ENCODE measurements around the gene MS4A10.

The MS4A10 gene

DNA sequence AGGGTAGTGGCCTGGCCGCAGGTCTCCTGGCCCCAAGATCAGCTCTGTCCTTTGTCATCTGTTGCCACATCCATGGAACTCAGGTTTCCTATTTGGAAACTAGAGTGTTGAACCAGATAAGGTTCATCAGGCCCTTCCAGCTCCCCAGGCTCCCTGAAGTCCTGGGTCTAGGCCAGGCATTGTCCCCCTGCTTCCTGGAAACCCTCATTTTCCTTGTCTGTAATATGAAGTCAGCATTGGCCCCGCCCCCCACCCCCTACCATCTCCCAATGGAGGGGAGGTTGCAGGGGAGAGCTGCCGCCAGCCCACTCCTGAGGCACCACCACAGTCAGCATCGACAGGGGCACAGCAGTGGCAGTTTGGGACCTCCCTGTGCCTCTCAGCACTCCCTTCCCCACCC lies 9.0 kb upstream of the MS4A10 start:
- Histone ChIP-seq H3K9ac (ENCODE audit: low read depth, low read length) (no peak overlapping the region), H3K4me3 (ENCODE audit: low read depth, low read length) (no peak overlapping the region), H3K27me3 (ENCODE audit: control insufficient read depth, insufficient read depth, low read length) (no peaks in the 10 kb centered on the region), H3K36me3 (ENCODE audit: control insufficient read depth, insufficient read depth, low read length) (no peaks in the 10 kb centered on the region), H3K9me3 (ENCODE audit: control insufficient read depth, insufficient read depth, low read length) (no peaks in the 10 kb centered on the region; the same call in 1 of the 2 replicates), H3K4me1 (ENCODE audit: control insufficient read depth, insufficient read depth, low read length) (no peaks in the 10 kb centered on the region), H3K27ac (ENCODE audit: low read depth, low read length) (no peak overlapping the region)

DNA sequence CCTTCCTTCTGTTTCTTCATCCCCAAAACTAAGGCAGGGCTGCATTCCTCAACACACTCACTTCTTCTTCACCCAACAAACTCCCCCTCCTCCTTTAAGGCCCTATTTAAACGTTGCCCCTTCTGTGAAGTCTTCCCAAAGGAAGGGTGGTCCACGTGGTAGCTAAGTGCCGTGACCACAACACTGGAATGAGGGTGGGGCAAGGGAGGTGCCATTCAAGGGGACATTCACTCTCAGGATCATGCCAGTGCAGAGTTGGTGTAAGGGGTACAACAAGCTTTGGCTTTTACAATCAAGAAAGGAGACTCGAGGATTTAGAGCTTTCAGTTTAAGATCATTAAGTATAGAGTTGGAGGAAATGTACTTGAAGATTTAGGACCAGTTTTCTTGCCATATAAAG lies 8.0 kb upstream of the MS4A10 start:
- H3K9me3 ChIP-seq (ENCODE audit: control insufficient read depth, insufficient read depth, low read length), result no peaks in the 10 kb centered on the region; the same call in 1 of the 2 replicates
- no peaks in the 10 kb centered on the region for H3K27me3 ChIP-seq (ENCODE audit: control insufficient read depth, insufficient read depth, low read length)
- H3K36me3 ChIP-seq (ENCODE audit: control insufficient read depth, insufficient read depth, low read length), result no peaks in the 10 kb centered on the region
- H3K9ac ChIP-seq (ENCODE audit: low read depth, low read length), result no peak overlapping the region
- no peaks in the 10 kb centered on the region for H3K4me1 ChIP-seq (ENCODE audit: control insufficient read depth, insufficient read depth, low read length)
- no peak overlapping the region for H3K27ac ChIP-seq (ENCODE audit: low read depth, low read length)
- H3K4me3 ChIP-seq (ENCODE audit: low read depth, low read length), result no peak overlapping the region

DNA sequence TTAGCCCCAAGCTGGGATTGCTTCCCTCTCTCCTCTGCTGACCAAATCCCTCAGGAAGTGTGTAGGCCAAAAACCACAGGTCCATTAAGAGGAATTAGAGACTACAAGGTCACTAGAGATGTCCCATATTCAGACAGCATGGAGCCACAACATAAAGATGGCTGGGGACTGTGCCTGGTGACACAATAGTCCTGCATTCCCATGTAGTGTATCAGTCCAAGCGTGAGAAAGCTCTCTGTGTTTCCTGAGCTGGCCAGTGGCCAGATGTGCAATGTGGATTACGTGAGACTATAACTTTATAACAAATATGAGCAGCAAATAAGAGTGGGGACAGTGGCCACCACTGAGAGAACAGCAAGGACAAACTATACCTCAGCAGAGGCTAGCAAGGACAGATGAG lies 7.6 kb upstream of the MS4A10 start:
- H3K27me3 ChIP-seq (ENCODE audit: control insufficient read depth, insufficient read depth, low read length), result no peaks in the 10 kb centered on the region
- H3K9ac ChIP-seq (ENCODE audit: low read depth, low read length), result no peak overlapping the region
- no peak overlapping the region for H3K27ac ChIP-seq (ENCODE audit: low read depth, low read length)
- H3K36me3 ChIP-seq (ENCODE audit: control insufficient read depth, insufficient read depth, low read length), result no peaks in the 10 kb centered on the region
- H3K4me1 ChIP-seq (ENCODE audit: control insufficient read depth, insufficient read depth, low read length), result no peaks in the 10 kb centered on the region
- no peaks in the 10 kb centered on the region; the same call in 1 of the 2 replicates for H3K9me3 ChIP-seq (ENCODE audit: control insufficient read depth, insufficient read depth, low read length)
- no peak overlapping the region for H3K4me3 ChIP-seq (ENCODE audit: low read depth, low read length)

DNA sequence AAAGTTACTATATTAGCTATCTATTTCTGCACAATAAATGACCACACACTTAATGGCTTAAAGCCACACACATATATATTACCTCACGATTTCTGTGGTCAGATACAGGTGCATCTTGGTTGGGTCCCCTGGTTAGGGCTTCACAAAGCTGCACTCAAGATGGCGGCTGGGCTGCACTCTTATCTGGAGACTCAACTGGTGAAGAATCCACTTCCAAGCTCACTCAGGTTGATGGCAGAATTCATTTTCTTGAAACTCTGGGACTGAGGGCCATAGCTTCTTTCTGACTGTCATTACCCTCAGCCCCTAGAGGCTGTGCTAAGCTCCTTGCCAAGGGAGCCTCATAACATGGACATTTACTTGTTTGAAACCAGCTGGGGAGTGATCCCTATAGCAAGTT lies 5.1 kb upstream of the MS4A10 start:
- Histone ChIP-seq H3K9me3 (ENCODE audit: control insufficient read depth, insufficient read depth, low read length) (no peaks in the 10 kb centered on the region; the same call in 1 of the 2 replicates), H3K27me3 (ENCODE audit: control insufficient read depth, insufficient read depth, low read length) (no peaks in the 10 kb centered on the region), H3K27ac (ENCODE audit: low read depth, low read length) (no peak overlapping the region), H3K4me3 (ENCODE audit: low read depth, low read length) (no peak overlapping the region), H3K4me1 (ENCODE audit: control insufficient read depth, insufficient read depth, low read length) (no peaks in the 10 kb centered on the region), H3K9ac (ENCODE audit: low read depth, low read length) (no peak overlapping the region), H3K36me3 (ENCODE audit: control insufficient read depth, insufficient read depth, low read length) (no peaks in the 10 kb centered on the region)

DNA sequence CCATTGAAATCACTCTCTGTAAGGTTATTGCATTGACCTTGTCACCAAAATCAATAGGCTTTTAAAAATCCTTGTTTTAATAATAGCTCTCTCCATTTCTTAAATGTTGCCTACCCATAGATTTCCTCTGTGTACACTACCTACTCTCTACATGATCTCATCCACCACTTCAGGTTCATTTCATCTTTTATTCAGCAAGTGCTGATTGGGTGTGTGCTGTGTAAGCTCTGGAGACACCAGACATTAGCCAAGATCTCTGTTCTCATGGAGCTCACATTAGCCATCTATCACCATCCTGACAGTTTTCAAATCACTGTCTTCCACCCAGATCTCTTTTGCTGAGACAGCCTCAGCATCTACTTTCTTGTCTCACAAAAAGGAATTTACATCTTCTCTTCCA lies 4.4 kb upstream of the MS4A10 start:
- Histone ChIP-seq H3K36me3 (ENCODE audit: control insufficient read depth, insufficient read depth, low read length) (no peaks in the 10 kb centered on the region), H3K9ac (ENCODE audit: low read depth, low read length) (no peak overlapping the region), H3K4me3 (ENCODE audit: low read depth, low read length) (no peak overlapping the region), H3K9me3 (ENCODE audit: control insufficient read depth, insufficient read depth, low read length) (no peaks in the 10 kb centered on the region; the same call in 1 of the 2 replicates), H3K4me1 (ENCODE audit: control insufficient read depth, insufficient read depth, low read length) (no peaks in the 10 kb centered on the region), H3K27me3 (ENCODE audit: control insufficient read depth, insufficient read depth, low read length) (no peaks in the 10 kb centered on the region), H3K27ac (ENCODE audit: low read depth, low read length) (no peak overlapping the region)

DNA sequence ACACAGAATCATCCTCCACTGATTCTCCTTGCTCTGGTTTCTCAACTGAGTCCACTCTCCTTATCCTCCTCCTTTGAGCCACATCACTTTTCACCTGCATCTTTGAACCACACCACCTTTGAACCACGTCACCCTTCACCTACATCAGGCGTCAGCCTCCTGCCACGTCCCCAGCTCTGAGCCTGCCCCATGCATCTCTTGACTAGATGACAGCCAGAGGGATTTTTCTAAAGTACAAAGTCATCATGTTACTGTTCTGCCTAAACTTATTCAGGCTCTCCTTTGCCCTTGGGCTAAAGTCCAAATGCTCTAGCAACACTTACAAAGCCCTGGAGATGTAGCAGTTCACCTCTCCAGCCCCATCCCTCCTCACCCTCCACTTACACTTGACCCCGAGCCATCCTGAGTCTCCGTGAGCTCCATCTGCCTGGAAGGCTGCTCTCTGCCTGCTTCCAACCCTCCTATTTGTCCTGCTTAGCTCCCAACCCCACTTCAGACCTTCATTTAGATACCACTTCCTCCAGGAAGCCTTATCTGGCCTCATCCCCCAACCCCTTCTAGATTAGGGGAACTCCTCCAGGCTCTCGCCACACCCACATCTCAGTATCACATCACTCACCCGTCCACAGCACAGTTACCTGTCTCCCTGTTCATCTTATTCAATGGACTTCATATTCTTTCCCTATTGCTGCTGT lies 3.7 kb upstream of the MS4A10 start:
- H3K9me3 ChIP-seq (ENCODE audit: control insufficient read depth, insufficient read depth, low read length), result no peaks in the 10 kb centered on the region; the same call in 1 of the 2 replicates

DNA sequence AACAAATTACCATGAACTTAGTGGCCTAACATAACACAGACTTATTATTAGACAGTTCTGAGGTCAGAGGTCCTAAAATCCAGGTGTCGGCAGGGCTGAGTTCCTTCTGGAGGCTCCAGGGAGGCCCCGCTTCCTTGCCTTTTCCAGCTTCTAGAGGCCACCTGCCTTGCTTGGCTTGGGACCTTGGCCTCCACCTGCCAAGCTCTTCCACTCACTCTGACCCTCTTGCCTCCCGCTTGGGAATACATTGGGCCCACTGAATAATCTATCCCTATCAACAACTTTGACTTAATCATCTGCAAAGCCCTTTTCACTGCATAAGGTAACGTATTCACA lies 3.2 kb upstream of the MS4A10 start:
- H3K4me3 ChIP-seq (ENCODE audit: low read depth, low read length), result no peak overlapping the region
- H3K36me3 ChIP-seq (ENCODE audit: control insufficient read depth, insufficient read depth, low read length), result no peaks in the 10 kb centered on the region

More for the DNA sequence above, 3.7 kb upstream of the MS4A10 start:
- Histone ChIP-seq H3K9ac (ENCODE audit: low read depth, low read length) (no peak overlapping the region), H3K36me3 (ENCODE audit: control insufficient read depth, insufficient read depth, low read length) (no peaks in the 10 kb centered on the region), H3K27me3 (ENCODE audit: control insufficient read depth, insufficient read depth, low read length) (no peaks in the 10 kb centered on the region), H3K27ac (ENCODE audit: low read depth, low read length) (no peak overlapping the region), H3K4me3 (ENCODE audit: low read depth, low read length) (no peak overlapping the region), H3K4me1 (ENCODE audit: control insufficient read depth, insufficient read depth, low read length) (no peaks in the 10 kb centered on the region)

DNA sequence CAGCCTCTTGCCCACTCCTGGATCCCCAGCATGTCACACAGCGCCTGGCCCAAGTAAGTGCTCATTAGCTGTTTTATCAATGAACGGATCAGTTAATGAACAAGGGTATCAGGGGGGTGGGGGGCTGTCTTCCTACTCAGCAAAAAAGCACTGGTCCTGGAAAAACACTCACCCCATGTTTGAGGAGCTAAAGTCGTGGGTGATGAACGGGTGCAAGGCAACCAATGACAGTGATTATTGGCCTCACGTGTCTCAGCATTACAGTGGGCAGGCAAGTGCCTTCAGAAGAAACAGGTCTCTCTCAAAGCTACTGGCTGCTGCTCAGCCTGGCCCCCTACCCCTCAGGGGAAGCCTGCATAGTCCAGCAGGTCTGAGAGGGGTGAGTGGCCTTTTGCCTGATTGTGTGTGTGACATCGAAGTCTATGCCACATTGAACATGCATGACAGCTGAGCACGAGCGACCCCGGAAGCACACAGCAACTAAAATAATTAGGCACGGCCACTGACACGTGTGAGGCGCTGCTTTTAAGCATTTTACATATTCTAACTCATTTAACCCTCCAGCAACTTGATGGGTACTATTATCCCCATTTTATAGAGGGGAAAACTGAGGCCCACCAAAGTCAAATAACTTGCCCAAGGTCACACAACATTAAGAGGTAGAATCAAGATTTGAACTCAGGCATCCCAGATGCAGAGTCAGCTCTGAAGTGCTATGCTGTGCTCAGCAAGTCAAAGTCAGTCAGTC lies 2.6 kb upstream of the MS4A10 start:
- no peak overlapping the region for H3K27ac ChIP-seq (ENCODE audit: low read depth, low read length)
- H3K9me3 ChIP-seq (ENCODE audit: control insufficient read depth, insufficient read depth, low read length), result no peaks in the 10 kb centered on the region; the same call in 1 of the 2 replicates
- no peaks in the 10 kb centered on the region for H3K27me3 ChIP-seq (ENCODE audit: control insufficient read depth, insufficient read depth, low read length)

More for the DNA sequence above, 3.2 kb upstream of the MS4A10 start:
- no peaks in the 10 kb centered on the region; the same call in 1 of the 2 replicates for H3K9me3 ChIP-seq (ENCODE audit: control insufficient read depth, insufficient read depth, low read length)
- H3K4me1 ChIP-seq (ENCODE audit: control insufficient read depth, insufficient read depth, low read length), result no peaks in the 10 kb centered on the region
- H3K27me3 ChIP-seq (ENCODE audit: control insufficient read depth, insufficient read depth, low read length), result no peaks in the 10 kb centered on the region
- no peak overlapping the region for H3K9ac ChIP-seq (ENCODE audit: low read depth, low read length)
- H3K27ac ChIP-seq (ENCODE audit: low read depth, low read length), result no peak overlapping the region

DNA sequence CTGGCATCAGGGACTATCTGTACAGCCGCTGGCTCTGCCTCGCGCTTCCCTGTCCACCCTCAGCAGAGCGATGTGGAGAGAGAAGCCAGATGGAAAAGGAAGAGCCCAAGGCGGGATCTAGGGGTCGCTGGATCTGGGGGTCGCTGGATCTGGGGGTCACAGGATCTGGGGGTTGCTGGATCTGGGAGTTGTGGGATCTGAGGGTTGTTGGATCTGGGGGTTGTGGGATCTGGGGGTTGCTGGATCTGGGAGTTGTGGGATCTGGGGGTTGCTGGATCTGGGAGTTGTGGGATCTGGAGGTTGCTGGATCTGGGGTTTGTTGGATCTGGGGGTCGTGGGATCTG lies 2.0 kb upstream of the MS4A10 start:
- no peaks in the 10 kb centered on the region; the same call in 1 of the 2 replicates for H3K9me3 ChIP-seq (ENCODE audit: control insufficient read depth, insufficient read depth, low read length)
- no peak overlapping the region for H3K9ac ChIP-seq (ENCODE audit: low read depth, low read length)
- no peak overlapping the region for H3K4me3 ChIP-seq (ENCODE audit: low read depth, low read length)

More for the DNA sequence above, 2.6 kb upstream of the MS4A10 start:
- Histone ChIP-seq H3K9ac (ENCODE audit: low read depth, low read length) (no peak overlapping the region), H3K4me1 (ENCODE audit: control insufficient read depth, insufficient read depth, low read length) (no peaks in the 10 kb centered on the region), H3K4me3 (ENCODE audit: low read depth, low read length) (no peak overlapping the region), H3K36me3 (ENCODE audit: control insufficient read depth, insufficient read depth, low read length) (no peaks in the 10 kb centered on the region)

DNA sequence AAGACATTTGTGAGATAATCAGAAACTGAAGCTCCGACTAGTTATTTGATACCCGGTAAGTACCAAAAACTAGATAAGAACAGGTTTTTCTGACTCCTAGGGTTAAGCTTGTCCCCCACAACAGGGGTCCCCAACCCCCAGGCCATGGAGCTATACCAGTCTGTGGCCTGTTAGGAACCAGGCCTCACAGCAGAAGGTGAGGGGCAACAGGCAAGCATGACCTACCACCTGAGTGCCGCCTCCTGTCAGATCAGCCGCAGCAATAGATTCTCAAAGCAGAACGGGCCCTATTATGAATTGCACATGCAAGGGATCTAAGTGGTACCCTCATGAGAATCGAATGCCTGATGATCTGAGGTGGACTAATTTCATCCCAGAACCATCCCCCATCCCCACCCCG lies 1.2 kb upstream of the MS4A10 start:
- no peak overlapping the region for H3K9ac ChIP-seq (ENCODE audit: low read depth, low read length)
- no peak overlapping the region for H3K4me3 ChIP-seq (ENCODE audit: low read depth, low read length)
- no peaks in the 10 kb centered on the region for H3K27me3 ChIP-seq (ENCODE audit: control insufficient read depth, insufficient read depth, low read length)
- H3K4me1 ChIP-seq (ENCODE audit: control insufficient read depth, insufficient read depth, low read length), result no peaks in the 10 kb centered on the region
- no peaks in the 10 kb centered on the region for H3K36me3 ChIP-seq (ENCODE audit: control insufficient read depth, insufficient read depth, low read length)
- no peak overlapping the region for H3K27ac ChIP-seq (ENCODE audit: low read depth, low read length)
- no peaks in the 10 kb centered on the region; the same call in 1 of the 2 replicates for H3K9me3 ChIP-seq (ENCODE audit: control insufficient read depth, insufficient read depth, low read length)

More for the DNA sequence above, 2.0 kb upstream of the MS4A10 start:
- Histone ChIP-seq H3K36me3 (ENCODE audit: control insufficient read depth, insufficient read depth, low read length) (no peaks in the 10 kb centered on the region), H3K27ac (ENCODE audit: low read depth, low read length) (no peak overlapping the region), H3K27me3 (ENCODE audit: control insufficient read depth, insufficient read depth, low read length) (no peaks in the 10 kb centered on the region), H3K4me1 (ENCODE audit: control insufficient read depth, insufficient read depth, low read length) (no peaks in the 10 kb centered on the region)

DNA sequence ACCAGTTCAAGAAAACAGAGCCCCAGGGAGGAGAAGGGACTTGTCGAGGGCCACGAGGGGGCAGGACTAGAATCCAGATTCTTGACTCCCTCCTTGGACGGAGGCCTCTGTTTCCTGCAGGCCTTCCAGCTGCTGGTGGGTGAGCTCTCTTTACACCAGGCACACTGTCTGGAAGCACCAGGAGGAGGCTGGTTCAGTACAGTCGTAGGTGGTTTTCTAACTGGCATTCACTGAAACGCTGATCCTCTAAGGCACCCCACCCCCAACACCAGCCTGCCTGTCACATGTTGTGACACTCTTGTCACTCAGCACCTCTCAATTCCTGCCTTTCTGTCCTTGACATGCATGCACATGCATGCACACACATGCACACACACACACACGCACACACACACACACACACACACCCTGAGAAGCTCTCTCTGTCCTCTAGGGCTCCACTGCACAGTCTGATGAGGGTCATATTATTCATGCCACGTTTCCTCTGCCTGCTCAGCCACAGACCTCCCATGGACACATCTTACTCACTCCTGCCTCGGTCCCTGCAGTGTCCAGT lies 751 bp downstream of the MS4A10 start:
- H3K4me3 ChIP-seq (ENCODE audit: low read depth, low read length), result no peak overlapping the region
- no peaks in the 10 kb centered on the region for H3K36me3 ChIP-seq (ENCODE audit: control insufficient read depth, insufficient read depth, low read length)
- peaks cover 8% of the 10 kb centered on the region for H3K9me3 ChIP-seq (ENCODE audit: control insufficient read depth, insufficient read depth, low read length)
- H3K27me3 ChIP-seq (ENCODE audit: control insufficient read depth, insufficient read depth, low read length), result no peaks in the 10 kb centered on the region
- H3K9ac ChIP-seq (ENCODE audit: low read depth, low read length), result no peak overlapping the region
- no peak overlapping the region for H3K27ac ChIP-seq (ENCODE audit: low read depth, low read length)
- no peaks in the 10 kb centered on the region for H3K4me1 ChIP-seq (ENCODE audit: control insufficient read depth, insufficient read depth, low read length)
